CD4-positive, alpha-beta memory T cell (primary cell): ENCODE measurements around the gene DHPS. TPM values are rescaled to one million over a fixed set of nuclear protein-coding genes. Genes with fewer than 3 reads are reported as not detected.

Experiments used
- CTCF ChIA-PET: fragments of 350-600 bp; sonication (Branson Sonifier 250); formaldehyde crosslinking; loops from one replicate; lab custom pipeline; 2021; ENCODE audit warnings: inconsistent platforms; ENCODE audit not compliant: partially characterized antibody; lab: Charles Lee
- POLR2A ChIA-PET: fragments of 350-600 bp; sonication (Branson Sonifier 250); formaldehyde crosslinking; loops from one replicate; lab custom pipeline; 2021; ENCODE audit not compliant: partially characterized antibody; lab: Charles Lee
- DNase-seq, 5 donors: peaks; one replicate each; pipeline versions ENCODE4 v3.0.0 to v3.0.0-alpha.2; 2020 to 2022; ENCODE audit warnings: mixed read lengths in 1 of 5
- H3K27ac ChIP-seq: one replicate; pipeline ENCODE4 v1.7.0; 2013; ENCODE audit warnings: low read depth, low read length
- H3K27me3 ChIP-seq: 2 replicates; pipeline ENCODE4 v1.7.0; 2013; ENCODE audit warnings: mild to moderate bottlenecking, low read length, moderate library complexity; ENCODE audit not compliant: insufficient read depth
- H3K36me3 ChIP-seq: 2 replicates; pipeline ENCODE4 v1.7.0; 2013; ENCODE audit warnings: mild to moderate bottlenecking, low read length, moderate library complexity; ENCODE audit not compliant: insufficient read depth
- H3K4me1 ChIP-seq: 2 replicates; pipeline ENCODE4 v1.7.0; 2013; ENCODE audit warnings: mild to moderate bottlenecking, low read length, moderate library complexity; ENCODE audit not compliant: insufficient read depth
- H3K4me3 ChIP-seq, 2 donors: one replicate each; pipeline ENCODE4 v1.7.0; 2013; ENCODE audit warnings: low read length in 2 of 2, mild to moderate bottlenecking in 1 of 2
- H3K9me3 ChIP-seq, 2 donors: one replicate each; pipeline ENCODE4 v1.7.0; 2013; ENCODE audit warnings: low read length in 2 of 2, control low read depth in 1 of 2; ENCODE audit not compliant: control insufficient read depth in 1 of 2
- H3K27ac Mint-ChIP-seq, 7 donors: one replicate each; pipeline ENCODE4 v1.8.0; 2020 to 2021; ENCODE audit warnings: mixed read lengths in 7 of 7, mild to moderate bottlenecking in 6 of 7, inconsistent platforms in 3 of 7, moderate library complexity in 3 of 7
- H3K27me3 Mint-ChIP-seq, 2 donors: one replicate each; pipeline ENCODE4 v1.8.0; 2020 to 2021; ENCODE audit warnings: mixed read lengths in 2 of 2
- H3K36me3 Mint-ChIP-seq, 2 donors: one replicate each; pipeline ENCODE4 v1.8.0; 2020 to 2021; ENCODE audit warnings: mixed read lengths in 2 of 2, inconsistent platforms in 1 of 2, mild to moderate bottlenecking in 1 of 2
- H3K4me1 Mint-ChIP-seq, 4 donors: one replicate each; pipeline ENCODE4 v1.8.0; 2020 to 2021; ENCODE audit warnings: mixed read lengths in 4 of 4, mild to moderate bottlenecking in 1 of 4
- H3K4me3 Mint-ChIP-seq, 8 donors: one replicate each; pipeline ENCODE4 v1.8.0; 2020 to 2021; ENCODE audit warnings: mixed read lengths in 8 of 8, mild to moderate bottlenecking in 7 of 8, moderate library complexity in 6 of 8, inconsistent platforms in 3 of 8
- H3K9me3 Mint-ChIP-seq, 8 donors: one replicate each; pipeline ENCODE4 v1.8.0; 2020 to 2021; ENCODE audit warnings: mixed read lengths in 8 of 8, mild to moderate bottlenecking in 5 of 8, inconsistent platforms in 3 of 8, moderate library complexity in 1 of 8
- intact Hi-C: fragments of 100-400 bp; cut with micrococcal nuclease; formaldehyde crosslinking; loops from one replicate; pipeline ENCODE4 v1.15.1; 2023
- polyA plus RNA-seq, 2 donors: library from polyadenylated mRNA; unstranded; fragments of 300-500 nt; fragmentation: Illumina TruSeq; gene quantifications; one replicate each; pipeline ENCODE4 v1.2.3, GENCODE V29; 2021
- total RNA-seq, 2 experiments: library from RNA; stranded (reverse); gene quantifications; one replicate each; pipeline ENCODE4 v1.2.3, GENCODE V29; 2021

Gene DHPS
- total and polyA plus RNA-seq, 4 experiments from 2014 or later: 77.3 to 197 (median 143) TPM

- Mint-ChIP-seq H3K4me1 (peaks cover 18 to 52% (median 35%) of the 10 kb centered on the region in 4 donors), H3K27ac (peak within 1 kb of the TSS; percentile 88 to 98 (median 93)), H3K27me3 (peaks cover 0 to 1% of the 10 kb centered on the region in 2 donors), H3K36me3 (peaks cover 1 to 23% of the 10 kb centered on the region in 2 donors), H3K9me3 (peaks cover 0 to 4% (median 0%) of the 10 kb centered on the region in 8 donors), H3K4me3 (peak within 1 kb of the TSS; percentile 87 to 98 (median 92))
- peak within 1 kb of the TSS; percentile 21 to 78 for H3K4me3 ChIP-seq
- intact Hi-C loops: loop anchor here (1.0 to 5.0 kb wide), 2 partner anchors 28 to 42 kb away; partner anchors contain the start of genes DHPS and FBXW9
- ChIA-PET POLR2A (interaction anchor here (0.5 to 5.9 kb wide), 17 partner anchors 9 to 1798 kb away, joined by 3 to 135 read pairs (median 5); partner anchors contain the start of genes DHPS, FBXW9, GET3 and JUNB), CTCF (interaction anchor here (0.6 to 12.0 kb wide), 10 partner anchors 9 to 124 kb away, joined by 3 to 126 read pairs (median 4); partner anchors contain the start of genes GET3, JUNB and TRIR)
- DNase-seq: peak; percentile 50 to 69 (median 55)
- H3K4me1 ChIP-seq: peaks cover 30% of the 10 kb centered on the region
- peak within 1 kb of the TSS; percentile 68 for H3K27ac ChIP-seq
- H3K36me3 ChIP-seq: peaks cover 4% of the 10 kb centered on the region
- H3K9me3 ChIP-seq: no peaks in the 10 kb centered on the region
- H3K27me3 ChIP-seq: no peaks in the 10 kb centered on the region
Measured at GRCh38 chr19:12723641-12724426, 42.2 kb upstream of the DHPS start, which contains the start of gene TNPO2. TNPO2 (minus strand) TSS chr19:12723932; CDS start chr19:12720977, 2,955 bp downstream.

- Mint-ChIP-seq H3K4me1 (peaks cover 21 to 54% (median 35%) of the 10 kb centered on the region in 4 donors), H3K27ac (peak overlapping the region; percentile 88 to 98 (median 93)), H3K4me3 (peak overlapping the region; percentile 87 to 98 (median 92)), H3K9me3 (peaks cover 0 to 4% (median 0%) of the 10 kb centered on the region in 8 donors), H3K36me3 (peaks cover 6 to 27% of the 10 kb centered on the region in 2 donors), H3K27me3 (peaks cover 0 to 1% of the 10 kb centered on the region in 2 donors)
- Histone ChIP-seq H3K36me3 (peaks cover 5% of the 10 kb centered on the region), H3K27me3 (no peaks in the 10 kb centered on the region), H3K27ac (peak overlapping the region; percentile 68), H3K4me1 (peaks cover 30% of the 10 kb centered on the region), H3K4me3 (peak overlapping the region; percentile 21 to 78), H3K9me3 (no peaks in the 10 kb centered on the region)
- POLR2A ChIA-PET: interaction anchor here (0.5 to 5.9 kb wide), 18 partner anchors 9 to 456 kb away, joined by 3 to 135 read pairs (median 6); partner anchors contain the start of genes DHPS, FBXW9, GET3 and JUNB
- intact Hi-C loops: loop anchor here (1.0 to 5.0 kb wide), 2 partner anchors 27 to 41 kb away; partner anchors contain the start of genes DHPS and FBXW9
- DNase-seq: no peak
- CTCF ChIA-PET: interaction anchor here (0.6 to 12.0 kb wide), 12 partner anchors 10 to 125 kb away, joined by 3 to 126 read pairs (median 4); partner anchors contain the start of genes GET3, JUNB and TRIR
Measured at GRCh38 chr19:12723381-12723640, 41.6 kb upstream of the DHPS start.

- Mint-ChIP-seq H3K27ac (peak overlapping the region; percentile 88 to 98 (median 93)), H3K4me1 (peaks cover 21 to 54% (median 35%) of the 10 kb centered on the region in 4 donors), H3K4me3 (peak overlapping the region; percentile 87 to 98 (median 92)), H3K27me3 (peaks cover 0 to 1% of the 10 kb centered on the region in 2 donors), H3K36me3 (peaks cover 6 to 27% of the 10 kb centered on the region in 2 donors), H3K9me3 (peaks cover 0 to 4% (median 0%) of the 10 kb centered on the region in 8 donors)
- peak; percentile 91 to 97 (median 95) for DNase-seq
- peak overlapping the region; percentile 73 for H3K27ac ChIP-seq
- peaks cover 30% of the 10 kb centered on the region for H3K4me1 ChIP-seq
- peaks cover 5% of the 10 kb centered on the region for H3K36me3 ChIP-seq
- H3K4me3 ChIP-seq: peak overlapping the region; percentile 21 to 78
- H3K9me3 ChIP-seq: no peaks in the 10 kb centered on the region
- H3K27me3 ChIP-seq: no peaks in the 10 kb centered on the region
- intact Hi-C loops: loop anchor here (1.0 to 5.0 kb wide), 3 partner anchors 12 to 40 kb away; partner anchors contain the start of genes DHPS, FBXW9 and TRIR
- CTCF ChIA-PET: interaction anchor here (1.2 to 12.0 kb wide), 12 partner anchors 10 to 125 kb away, joined by 3 to 126 read pairs (median 4); partner anchors contain the start of genes DHPS, GET3, JUNB and TRIR
- POLR2A ChIA-PET: interaction anchor here (0.9 to 5.9 kb wide), 22 partner anchors 9 to 243 kb away, joined by 3 to 135 read pairs (median 4); partner anchors contain the start of genes DHPS, FBXW9, GET3 and JUNB
Measured at GRCh38 chr19:12722566-12723380, 41.1 kb upstream of the DHPS start.

- peak overlapping the region; percentile 61 to 78 for H3K4me3 ChIP-seq
- Mint-ChIP-seq H3K36me3 (peaks cover 6 to 27% of the 10 kb centered on the region in 2 donors), H3K4me3 (peak overlapping the region; percentile 91 to 98 (median 94)), H3K27ac (peak overlapping the region; percentile 89 to 98 (median 95)), H3K9me3 (peaks cover 0 to 4% (median 0%) of the 10 kb centered on the region in 8 donors), H3K4me1 (peaks cover 21 to 53% (median 35%) of the 10 kb centered on the region in 4 donors), H3K27me3 (peaks cover 0 to 1% of the 10 kb centered on the region in 2 donors)
- POLR2A ChIA-PET: interaction anchor here (0.9 to 5.9 kb wide), 20 partner anchors 8 to 226 kb away, joined by 3 to 135 read pairs (median 4); partner anchors contain the start of genes DHPS, FBXW9, GET3 and JUNB
- peak overlapping the region; percentile 73 for H3K27ac ChIP-seq
- H3K27me3 ChIP-seq: no peaks in the 10 kb centered on the region
- H3K4me1 ChIP-seq: peaks cover 30% of the 10 kb centered on the region
- CTCF ChIA-PET: interaction anchor here (1.2 to 12.0 kb wide), 8 partner anchors 11 to 74 kb away, joined by 3 to 126 read pairs (median 6); partner anchors contain the start of genes DHPS and TRIR
- intact Hi-C loops: loop anchor here (1.0 to 5.0 kb wide), 2 partner anchors 12 to 40 kb away; partner anchors contain the start of genes DHPS and TRIR
- peaks cover 6% of the 10 kb centered on the region for H3K36me3 ChIP-seq
- DNase-seq: peak in 3 of 5 donors; percentile 37 to 69 (median 46)
- H3K9me3 ChIP-seq: no peaks in the 10 kb centered on the region
Measured at GRCh38 chr19:12721656-12722565, 40.2 kb upstream of the DHPS start.

GRCh38 chr19:12720851-12721655, 39.4 kb upstream of the DHPS start:
- Mint-ChIP-seq H3K9me3 (peaks cover 0 to 4% (median 0%) of the 10 kb centered on the region in 8 donors), H3K4me3 (peak overlapping the region; percentile 89 to 98 (median 94)), H3K36me3 (peaks cover 10 to 28% of the 10 kb centered on the region in 2 donors), H3K4me1 (peaks cover 23 to 52% (median 36%) of the 10 kb centered on the region in 4 donors), H3K27me3 (peaks cover 0 to 1% of the 10 kb centered on the region in 2 donors), H3K27ac (peak overlapping the region; percentile 89 to 98 (median 92))
- POLR2A ChIA-PET: interaction anchor here (0.6 to 5.9 kb wide), 12 partner anchors 11 to 226 kb away, joined by 3 to 135 read pairs (median 4); partner anchors contain the start of genes DHPS, FBXW9, GET3 and JUNB
- peak overlapping the region; percentile 61 to 78 for H3K4me3 ChIP-seq
- DNase-seq: no peak
- intact Hi-C loops: loop anchor here (5.0 kb wide), 1 partner anchor 39 kb away; the partner anchor contains the start of gene DHPS
- H3K4me1 ChIP-seq: peaks cover 30% of the 10 kb centered on the region
- CTCF ChIA-PET: interaction anchor here (1.7 to 12.0 kb wide), 4 partner anchors 12 to 49 kb away, joined by 6 to 126 read pairs (median 14); partner anchors contain the start of gene TRIR
- no peaks in the 10 kb centered on the region for H3K9me3 ChIP-seq
- peak overlapping the region; percentile 73 for H3K27ac ChIP-seq
- peaks cover 12% of the 10 kb centered on the region for H3K36me3 ChIP-seq
- no peaks in the 10 kb centered on the region for H3K27me3 ChIP-seq
